Fibroblast of upper back skin (primary cell): ENCODE results near the gene MACROD2.

ENCODE experiments used
- DNase-seq: peaks from one replicate; pipeline ENCODE4 v3.0.0-alpha.2; 2013

MACROD2 gene

GRCh38 chr20:14609328-14610221 lies 614.3 kb downstream of the MACROD2 start:
- DNase-seq, result peak; percentile 20

GRCh38 chr20:14611479-14611878 lies 616.2 kb downstream of the MACROD2 start:
- no peak for DNase-seq

GRCh38 chr20:14612391-14612790 lies 617.1 kb downstream of the MACROD2 start:
- DNase-seq, result peak; percentile 79

- DNase-seq, result no peak
Measured at GRCh38 chr20:14616003-14616402, 620.7 kb downstream of the MACROD2 start.

- peak; percentile 31 for DNase-seq
Measured at GRCh38 chr20:14617123-14617522, 621.8 kb downstream of the MACROD2 start.

- DNase-seq, result no peak
Measured at GRCh38 chr20:14619411-14619810, 624.1 kb downstream of the MACROD2 start.

- DNase-seq, result peak; percentile 72
Measured at GRCh38 chr20:14622796-14623195, 627.5 kb downstream of the MACROD2 start.

- DNase-seq, result no peak
Measured at GRCh38 chr20:14631011-14631410, 635.7 kb downstream of the MACROD2 start.

GRCh38 chr20:14632906-14633305 lies 637.6 kb downstream of the MACROD2 start:
- DNase-seq, result peak; percentile 17

GRCh38 chr20:14633507-14633906 lies 638.2 kb downstream of the MACROD2 start:
- DNase-seq, result peak; percentile 41

GRCh38 chr20:14634665-14635064 lies 639.3 kb downstream of the MACROD2 start:
- no peak for DNase-seq

GRCh38 chr20:14637441-14637840 lies 642.1 kb downstream of the MACROD2 start:
- no peak for DNase-seq

GRCh38 chr20:14643146-14643545 lies 647.8 kb downstream of the MACROD2 start:
- no peak for DNase-seq

GRCh38 chr20:14643556-14643955 lies 648.2 kb downstream of the MACROD2 start:
- DNase-seq, result no peak

GRCh38 chr20:14644306-14645097 lies 649.2 kb downstream of the MACROD2 start:
- no peak for DNase-seq

- no peak for DNase-seq
Measured at GRCh38 chr20:14647016-14647415, 651.7 kb downstream of the MACROD2 start.

- no peak for DNase-seq
Measured at GRCh38 chr20:14649662-14650061, 654.3 kb downstream of the MACROD2 start.

GRCh38 chr20:14657266-14658005 lies 662.1 kb downstream of the MACROD2 start:
- DNase-seq, result no peak

GRCh38 chr20:14664101-14664500 lies 668.8 kb downstream of the MACROD2 start:
- no peak for DNase-seq

- DNase-seq, result no peak
Measured at GRCh38 chr20:14666696-14667095, 671.4 kb downstream of the MACROD2 start.

GRCh38 chr20:14667226-14667625 lies 671.9 kb downstream of the MACROD2 start:
- no peak for DNase-seq

- peak; percentile 9 for DNase-seq
Measured at GRCh38 chr20:14672066-14672465, 676.8 kb downstream of the MACROD2 start.

- no peak for DNase-seq
Measured at GRCh38 chr20:14673164-14673563, 677.8 kb downstream of the MACROD2 start.
